Measurements from ENCODE around the gene CASP8.

DNA sequence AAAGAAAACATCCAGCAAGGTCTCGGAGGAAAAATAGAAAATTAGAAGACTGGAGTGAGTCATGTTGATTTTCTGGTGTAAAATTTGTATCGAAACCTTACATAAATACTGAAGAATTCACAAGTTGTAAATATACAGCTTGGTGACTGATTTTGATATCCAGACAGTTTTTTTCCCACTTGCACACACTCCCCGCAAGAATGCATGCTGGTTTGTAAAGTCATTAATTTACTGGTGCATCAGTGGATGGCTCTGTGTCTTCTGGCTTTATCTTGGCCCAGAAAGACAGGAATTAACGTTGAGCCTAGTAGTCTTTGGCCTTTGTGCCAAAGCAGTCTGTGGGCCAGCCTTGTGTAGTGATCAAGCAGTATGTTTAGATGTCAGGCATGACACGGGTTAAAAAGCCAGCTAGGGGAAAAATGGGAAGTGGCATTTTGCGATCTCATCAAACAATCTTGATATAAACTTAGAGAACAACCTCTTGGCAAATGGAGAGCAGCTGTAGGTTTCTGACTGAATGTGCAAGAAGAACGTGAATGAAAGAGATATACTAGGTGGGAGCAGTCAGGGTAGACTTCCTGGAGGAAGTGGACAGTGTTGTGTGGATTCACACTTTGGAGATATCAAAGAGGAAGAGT lies 22.7 kb upstream of the CASP8 start:
- TF ChIP-seq, protein P1, sequence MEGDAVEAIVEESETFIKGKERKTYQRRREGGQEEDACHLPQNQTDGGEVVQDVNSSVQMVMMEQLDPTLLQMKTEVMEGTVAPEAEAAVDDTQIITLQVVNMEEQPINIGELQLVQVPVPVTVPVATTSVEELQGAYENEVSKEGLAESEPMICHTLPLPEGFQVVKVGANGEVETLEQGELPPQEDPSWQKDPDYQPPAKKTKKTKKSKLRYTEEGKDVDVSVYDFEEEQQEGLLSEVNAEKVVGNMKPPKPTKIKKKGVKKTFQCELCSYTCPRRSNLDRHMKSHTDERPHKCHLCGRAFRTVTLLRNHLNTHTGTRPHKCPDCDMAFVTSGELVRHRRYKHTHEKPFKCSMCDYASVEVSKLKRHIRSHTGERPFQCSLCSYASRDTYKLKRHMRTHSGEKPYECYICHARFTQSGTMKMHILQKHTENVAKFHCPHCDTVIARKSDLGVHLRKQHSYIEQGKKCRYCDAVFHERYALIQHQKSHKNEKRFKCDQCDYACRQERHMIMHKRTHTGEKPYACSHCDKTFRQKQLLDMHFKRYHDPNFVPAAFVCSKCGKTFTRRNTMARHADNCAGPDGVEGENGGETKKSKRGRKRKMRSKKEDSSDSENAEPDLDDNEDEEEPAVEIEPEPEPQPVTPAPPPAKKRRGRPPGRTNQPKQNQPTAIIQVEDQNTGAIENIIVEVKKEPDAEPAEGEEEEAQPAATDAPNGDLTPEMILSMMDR (IDR thresholded peaks at IDR 0.05; ENCODE audit: extremely low read depth in 1 of 2, insufficient read depth in 1 of 2, low read depth in 1 of 2, low read length in 2 of 2) = no peak
- TF ChIP-seq POLR2A (IDR thresholded peaks at IDR 0.05; ENCODE audit: low read depth, low read length) (no peak), POLR2AphosphoS5 (IDR thresholded peaks at IDR 0.05; ENCODE audit: insufficient read depth, low read depth, low read length) (no peak), JUN (IDR thresholded peaks at IDR 0.05; ENCODE audit: borderline replicate concordance, insufficient read depth, insufficient read length, low read depth) (no peak), EZH2 (IDR thresholded peaks at IDR 0.05; ENCODE audit: borderline replicate concordance, low read depth, low read length, severe bottlenecking) (no peak), MYC (IDR thresholded peaks at IDR 0.05; ENCODE audit: low read depth, low read length) (no peak), GATA2 (IDR thresholded peaks at IDR 0.05; ENCODE audit: insufficient read depth, insufficient read length, low read depth, low read length) (no peak)
- TF ChIP-seq, protein P2, sequence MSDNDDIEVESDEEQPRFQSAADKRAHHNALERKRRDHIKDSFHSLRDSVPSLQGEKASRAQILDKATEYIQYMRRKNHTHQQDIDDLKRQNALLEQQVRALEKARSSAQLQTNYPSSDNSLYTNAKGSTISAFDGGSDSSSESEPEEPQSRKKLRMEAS (IDR thresholded peaks at IDR 0.05; ENCODE audit: insufficient read depth, insufficient read length) = no peak
